Activated T-helper 1 cell treated with Interleukin-2 at 50 U/mL for 16 hours (primary cell): ENCODE measurements around the gene PKN1.
"Not testable (repeated sequence)": the region's sequence is repeated elsewhere in the genome, so short reads cannot be mapped to it uniquely, and the experiment has no call there.

Source experiments
- DNase-seq: peaks from one replicate; pipeline ENCODE4 v3.0.0-alpha.2; 2020; ENCODE audit warnings: low read depth

Gene PKN1

DNA sequence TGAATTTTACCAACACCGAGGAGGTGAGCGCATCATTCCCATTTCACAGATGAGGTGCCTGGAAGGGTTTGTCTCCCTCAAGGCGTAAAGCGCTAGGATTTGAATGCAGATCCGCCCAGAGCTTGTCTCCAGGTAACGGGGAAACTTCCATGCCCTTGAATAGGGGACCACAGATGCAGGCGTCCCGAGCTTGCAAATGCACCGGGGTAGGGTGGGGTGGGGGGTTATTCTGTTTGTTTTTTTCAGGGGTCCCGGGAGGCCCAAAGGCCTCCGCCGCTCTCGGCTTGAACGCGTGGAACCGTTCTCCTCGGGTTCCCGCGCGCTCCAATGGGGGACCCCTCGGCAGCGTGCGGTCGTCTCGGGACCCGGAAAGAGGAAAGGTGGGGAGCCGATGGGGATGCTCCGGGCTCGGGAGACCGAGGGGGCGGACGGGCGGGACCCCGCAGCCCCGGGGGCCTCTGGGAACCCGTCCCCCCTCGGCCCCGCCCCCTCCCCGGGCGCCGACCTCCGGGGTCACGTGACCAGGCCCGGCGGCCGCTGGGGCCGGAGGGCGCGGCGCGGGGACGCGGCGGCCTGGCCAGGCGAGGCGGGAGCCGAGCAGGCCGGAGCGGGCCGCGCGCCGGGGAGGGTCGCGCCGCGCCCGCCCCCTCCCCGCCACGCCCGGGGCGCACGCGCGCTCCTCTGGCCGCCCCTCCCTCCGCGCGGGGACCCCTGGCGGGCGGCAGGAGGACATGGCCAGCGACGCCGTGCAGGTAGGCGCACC is at the start of gene PKN1:
Gene PKN1 (plus strand): TSS at position 516 of the 763 bp plus-strand sequence. CDS start 216 bp downstream, at position 732.
- DNase-seq = no peak

DNA sequence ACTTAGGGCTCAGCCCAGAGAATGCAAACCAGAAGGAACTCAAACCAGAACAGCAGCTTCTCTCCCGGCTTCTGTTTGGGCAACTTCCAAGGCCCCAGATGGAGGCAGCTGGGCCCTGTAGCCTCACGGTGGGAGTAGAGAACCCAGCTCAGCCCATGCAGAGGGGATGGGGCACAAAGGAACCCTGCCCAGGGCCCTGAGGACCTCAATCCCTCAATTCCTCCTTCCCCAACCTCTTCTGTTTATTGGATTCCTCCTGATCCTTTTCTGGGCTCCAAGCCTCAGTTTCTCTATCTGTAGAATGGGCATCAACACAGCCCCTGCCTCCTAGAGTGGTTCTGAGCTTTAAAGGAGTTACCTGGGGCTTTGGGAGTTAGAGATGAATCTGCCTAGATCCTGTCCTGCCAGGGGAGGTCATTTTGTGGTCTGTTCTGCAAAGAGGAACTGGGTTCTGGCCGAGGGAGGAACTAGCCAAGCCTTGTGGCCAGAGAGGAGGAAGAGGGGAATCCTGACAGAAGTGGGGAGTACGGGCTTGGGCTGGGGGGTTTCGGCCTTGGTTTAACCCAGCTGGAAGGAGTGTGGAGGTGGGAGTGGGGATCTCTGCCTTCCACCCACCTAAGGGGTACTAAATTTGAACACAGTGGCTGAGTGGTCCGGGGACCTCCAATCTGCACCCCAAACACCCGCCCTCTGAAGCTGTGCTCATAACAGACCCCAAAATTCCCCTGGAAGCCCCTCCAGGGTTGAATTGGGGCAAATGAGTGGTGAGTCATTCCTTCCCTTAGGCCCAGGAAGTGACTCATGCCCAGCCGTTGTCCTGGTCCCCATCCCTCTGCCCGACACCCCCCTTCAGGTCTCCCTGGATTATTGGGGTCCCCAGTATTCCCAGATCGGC is 49.2 kb upstream of the PKN1 start:
- peak; percentile 45 for DNase-seq

DNA sequence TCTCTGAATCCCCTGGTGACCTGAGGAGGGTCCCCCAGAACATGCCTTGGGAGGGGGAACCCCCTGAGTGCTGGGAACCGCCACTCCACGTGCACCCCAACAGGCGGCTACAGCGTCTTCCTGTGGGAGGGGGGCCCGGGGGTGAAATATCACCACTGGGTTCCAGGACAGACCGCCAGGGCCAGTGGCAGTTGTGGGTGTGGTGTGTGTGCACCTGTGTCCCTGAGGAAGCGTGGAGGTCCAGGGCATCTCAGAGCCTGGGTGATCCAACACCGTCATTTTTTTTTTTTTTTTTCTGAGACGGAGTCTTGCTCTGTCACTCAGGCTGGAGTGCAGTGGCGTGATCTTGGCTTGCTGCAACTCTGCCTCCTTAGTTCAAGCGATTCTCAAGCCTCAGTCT is 47.6 kb upstream of the PKN1 start:
- DNase-seq = no peak

DNA sequence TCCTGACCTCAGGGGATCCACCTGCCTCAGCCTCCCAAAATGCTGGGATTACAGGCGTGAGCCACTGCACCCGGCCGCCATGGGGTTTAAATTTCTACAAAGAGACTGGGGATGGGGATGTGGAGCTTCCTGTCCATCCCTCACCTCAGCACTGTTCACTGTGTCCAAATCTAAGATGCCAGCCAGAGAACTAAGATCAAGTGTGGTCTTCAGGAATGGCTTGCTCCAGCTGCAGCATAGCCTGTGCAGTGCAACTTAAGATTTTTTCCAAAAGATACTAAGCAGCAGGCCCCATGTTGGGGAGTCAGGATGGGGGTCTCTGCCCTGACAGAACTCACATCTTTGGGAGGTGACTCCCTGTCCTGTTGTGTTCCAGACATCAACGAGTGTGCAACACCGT is 42.6 kb upstream of the PKN1 start:
- no peak for DNase-seq

DNA sequence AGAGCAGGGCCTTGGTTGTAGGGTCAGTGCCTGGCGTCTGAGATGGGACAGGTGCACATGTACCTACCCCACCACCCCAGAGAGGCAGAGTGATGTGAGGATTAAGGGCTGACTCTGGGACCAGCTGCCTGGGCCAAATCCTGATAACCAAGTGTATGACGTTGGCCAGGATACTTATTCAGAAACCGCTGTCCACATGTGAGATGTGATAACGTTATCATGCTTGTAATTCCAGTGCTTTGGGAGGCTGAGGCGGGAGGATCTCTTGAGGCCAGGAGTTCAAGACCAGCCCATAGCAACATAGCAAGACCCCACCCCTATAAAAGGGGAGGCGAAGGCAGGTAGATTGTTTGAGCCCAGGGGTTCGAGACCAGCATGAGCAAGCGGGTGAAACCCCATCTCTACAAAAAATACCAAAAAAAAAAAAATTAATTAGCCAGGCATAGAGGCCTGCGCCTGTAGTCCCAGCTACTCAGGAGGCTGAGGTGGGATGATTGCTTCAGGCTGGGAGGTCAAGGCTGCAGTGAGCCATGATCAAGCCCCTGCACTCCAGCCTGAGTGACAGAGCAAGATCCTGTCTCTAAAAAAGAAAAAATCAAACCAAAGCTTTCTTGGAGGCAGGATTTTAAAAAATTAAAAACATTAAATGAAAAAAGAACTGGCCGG is 41.8 kb upstream of the PKN1 start:
- no peak for DNase-seq

DNA sequence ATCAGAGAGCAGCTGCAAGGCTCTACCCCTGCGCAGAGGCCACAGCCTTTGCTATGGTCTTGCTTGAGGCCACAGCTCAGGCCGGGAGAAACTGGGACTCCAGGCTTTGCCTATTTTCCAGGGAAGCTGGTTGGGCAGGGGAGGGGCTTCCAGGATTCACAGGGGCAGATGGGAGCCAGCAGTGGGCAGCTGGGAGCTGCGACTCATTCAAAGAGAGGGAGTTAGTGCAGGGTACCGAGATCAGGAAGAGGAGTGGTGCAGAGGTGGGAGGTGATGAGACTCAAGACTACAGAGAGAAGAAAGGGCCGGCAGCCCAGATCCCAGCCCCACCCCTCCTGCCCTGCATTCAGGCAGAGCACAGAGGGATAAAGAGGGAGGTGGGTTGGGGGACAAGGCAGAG is 39.8 kb upstream of the PKN1 start:
- DNase-seq = no peak

DNA sequence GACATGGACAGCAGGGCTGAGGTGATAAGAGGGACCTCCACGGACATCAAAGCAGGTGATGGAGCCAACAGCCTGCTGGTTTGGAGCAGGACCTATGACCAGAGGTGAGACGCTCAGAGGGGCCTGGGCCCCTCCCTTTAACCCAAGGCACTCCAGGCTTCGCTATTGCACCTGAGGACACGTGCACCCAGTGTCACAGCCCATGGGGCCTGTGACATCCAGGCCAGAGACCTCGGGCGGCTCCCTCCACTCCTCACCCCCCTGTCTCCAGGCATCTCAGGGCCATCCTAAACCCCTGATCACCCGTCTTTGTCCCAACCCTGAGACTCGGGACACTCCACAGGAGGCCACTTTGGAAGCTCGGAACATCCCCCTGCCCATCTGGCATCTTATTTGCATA is 38.9 kb upstream of the PKN1 start:
- DNase-seq = no peak

DNA sequence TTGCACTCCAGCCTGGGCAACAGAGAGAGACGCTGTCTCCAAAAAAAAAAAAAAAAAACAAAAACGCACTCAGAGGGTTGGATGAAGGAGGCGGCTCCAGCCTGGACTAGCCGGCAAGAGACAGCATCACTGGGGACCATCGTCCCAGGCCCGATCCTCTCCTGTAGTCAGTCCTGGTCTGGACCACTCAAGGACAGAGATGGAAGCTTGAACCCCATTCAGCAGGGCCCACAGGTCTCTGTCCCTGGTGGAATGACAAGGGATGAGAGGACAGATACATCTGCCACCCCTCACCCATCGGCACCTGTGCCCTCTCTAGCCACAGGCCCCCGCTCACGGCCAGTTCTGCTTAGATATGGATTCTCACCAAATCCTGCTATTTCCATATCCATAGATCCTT is 37.8 kb upstream of the PKN1 start:
- no peak for DNase-seq

DNA sequence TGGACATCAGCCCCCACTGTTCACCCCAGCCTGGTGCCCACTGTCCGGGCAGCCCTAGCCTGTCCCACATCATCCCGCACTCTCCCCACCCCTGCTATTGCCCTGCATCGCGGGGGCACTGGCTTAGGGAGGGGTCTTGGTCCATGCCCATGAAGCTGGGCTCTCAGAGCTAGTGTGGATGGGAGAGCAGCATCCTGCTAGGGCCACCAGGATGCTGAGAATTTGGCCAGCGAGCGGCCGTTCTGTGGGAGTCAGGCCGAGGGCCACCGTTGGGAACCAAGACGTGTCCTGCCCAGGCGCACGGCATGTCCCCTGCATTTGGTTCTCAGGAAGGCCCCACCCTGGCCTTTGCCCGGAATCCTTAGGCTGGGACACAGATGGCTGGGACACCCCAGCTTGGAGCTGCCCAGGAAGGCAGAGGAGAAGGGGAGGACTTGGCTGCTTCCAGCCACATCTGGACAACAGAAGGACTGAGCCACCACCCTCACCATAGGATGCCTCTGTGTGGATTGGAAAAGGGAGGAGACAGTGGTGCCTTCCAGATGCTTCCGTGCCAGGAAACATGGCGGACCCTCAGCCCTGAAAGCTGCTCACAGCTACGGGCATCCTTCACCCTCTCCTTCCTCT is 37.3 kb upstream of the PKN1 start:
- no peak for DNase-seq

DNA sequence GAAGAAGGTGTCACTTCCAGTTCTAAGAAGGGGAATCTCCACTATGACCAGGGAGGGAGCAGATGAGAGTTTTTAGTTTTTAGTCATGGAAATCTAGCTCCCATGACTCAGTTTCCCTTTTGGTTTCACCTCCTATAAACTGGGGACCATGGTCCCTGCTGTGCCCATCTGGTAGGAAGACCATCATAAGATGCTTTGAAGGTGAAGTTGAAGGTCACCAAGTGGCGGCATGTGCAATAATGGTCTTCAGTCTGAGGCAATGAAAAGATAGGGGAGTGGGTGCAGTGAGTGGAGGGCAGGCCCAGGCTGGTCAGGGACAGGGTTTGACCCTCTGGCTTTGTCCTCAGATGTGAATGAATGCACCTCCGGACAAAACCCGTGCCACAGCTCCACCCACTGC is 36.4 kb upstream of the PKN1 start:
- not testable (repeated sequence) for DNase-seq

DNA sequence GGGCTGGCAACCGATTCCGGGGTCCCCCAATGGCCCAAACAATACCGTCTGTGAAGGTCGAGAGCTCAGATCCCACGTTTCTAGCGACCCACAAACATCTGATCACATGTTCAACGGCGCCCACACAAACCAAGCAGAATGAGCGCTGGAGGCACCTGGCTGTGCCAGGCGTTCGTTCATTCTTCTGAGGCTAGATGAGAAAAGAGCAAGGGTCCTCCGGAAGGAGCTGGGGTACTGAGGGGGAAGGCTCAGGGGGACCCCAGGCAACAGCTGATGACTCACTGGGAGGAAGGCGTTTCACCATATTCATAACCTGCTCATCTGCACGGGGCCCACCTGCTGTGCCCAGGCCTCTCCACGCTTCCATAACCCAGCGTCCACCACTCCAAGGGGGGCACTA is 35.9 kb upstream of the PKN1 start:
- DNase-seq = not testable (repeated sequence)

DNA sequence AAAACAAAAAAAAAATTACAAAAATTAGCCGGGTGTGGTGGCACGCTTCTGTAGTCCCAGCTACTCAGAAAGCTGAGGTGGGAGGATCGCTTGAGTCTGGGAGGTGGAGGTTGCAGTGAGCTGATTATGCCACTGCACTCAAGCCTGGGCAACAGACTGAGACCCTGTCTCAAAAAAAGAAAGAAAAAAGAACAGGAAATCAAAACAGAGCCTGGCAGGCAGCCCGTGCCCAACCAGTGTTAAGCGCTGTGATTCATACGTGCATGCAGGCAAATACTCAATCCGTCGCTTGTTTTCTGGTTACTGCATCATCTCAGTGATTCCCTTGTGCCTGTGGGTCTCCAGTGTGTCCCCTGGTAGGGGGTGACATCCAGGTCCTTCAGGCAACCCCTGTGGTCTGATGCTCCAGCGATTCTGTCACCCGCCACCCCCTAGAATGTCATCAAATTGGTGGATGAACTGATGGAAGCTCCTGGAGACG is 32.1 kb upstream of the PKN1 start:
- no peak for DNase-seq

DNA sequence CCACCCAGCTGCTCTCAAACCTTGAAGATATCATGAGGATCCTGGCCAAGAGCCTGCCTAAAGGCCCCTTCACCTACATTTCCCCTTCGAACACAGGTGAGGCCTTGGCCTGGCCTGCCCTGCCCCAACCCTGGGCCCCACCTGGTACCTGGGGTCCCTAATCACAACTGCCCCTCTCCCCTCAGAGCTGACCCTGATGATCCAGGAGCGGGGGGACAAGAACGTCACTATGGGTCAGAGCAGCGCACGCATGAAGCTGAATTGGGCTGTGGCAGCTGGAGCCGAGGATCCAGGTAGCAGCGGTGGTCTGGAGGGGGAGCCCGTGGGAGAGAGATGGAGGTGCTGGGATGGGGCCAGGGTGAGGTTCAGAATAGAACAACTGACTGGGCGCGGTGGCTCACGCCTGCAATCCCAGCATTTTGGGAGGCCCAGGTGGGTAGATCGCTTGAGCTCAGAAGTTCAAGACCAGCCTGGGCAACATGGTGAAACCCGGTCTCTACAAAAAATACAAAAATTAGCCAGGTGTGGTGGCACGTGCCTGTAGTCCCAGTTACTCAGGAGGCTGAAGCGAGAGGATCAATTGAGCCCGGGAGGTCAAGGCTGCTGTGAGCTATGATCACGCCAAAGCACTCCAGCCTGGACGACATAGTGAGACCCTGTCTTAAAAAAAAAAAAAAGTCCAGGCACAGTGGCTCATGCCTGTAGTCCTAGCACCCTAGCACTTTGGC is 31.5 kb upstream of the PKN1 start:
- no peak for DNase-seq

DNA sequence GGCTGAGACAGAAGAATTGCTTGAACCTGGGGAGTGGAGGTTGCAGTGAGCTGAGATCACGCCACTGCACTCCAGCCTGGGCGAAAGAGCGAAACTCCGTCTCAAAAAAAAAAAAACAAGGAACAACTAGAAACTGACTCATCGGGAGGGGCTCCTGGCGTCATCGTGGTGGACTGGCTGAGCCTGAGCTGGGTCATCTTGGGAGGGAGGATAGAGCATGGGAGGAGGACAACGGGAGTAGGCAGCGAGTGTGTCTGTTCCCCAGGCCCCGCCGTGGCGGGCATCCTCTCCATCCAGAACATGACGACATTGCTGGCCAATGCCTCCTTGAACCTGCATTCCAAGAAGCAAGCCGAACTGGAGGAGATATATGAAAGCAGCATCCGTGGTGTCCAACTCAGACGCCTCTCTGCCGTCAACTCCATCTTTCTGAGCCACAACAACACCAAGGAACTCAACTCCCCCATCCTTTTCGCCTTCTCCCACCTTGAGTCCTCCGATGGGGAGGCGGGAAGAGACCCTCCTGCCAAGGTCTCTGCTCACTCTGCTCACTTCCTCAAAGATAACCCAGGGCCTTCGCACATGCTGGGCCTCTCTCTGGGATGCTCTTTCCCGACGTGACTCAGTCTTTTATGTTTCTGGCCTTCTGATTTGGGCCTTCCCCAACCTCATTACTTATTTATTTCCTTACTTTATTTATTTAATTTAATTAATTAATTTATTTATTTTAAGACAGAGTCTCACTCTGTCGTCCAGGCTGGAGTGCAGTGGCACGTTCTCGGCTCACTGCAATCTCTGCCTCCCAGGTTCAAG is 30.6 kb upstream of the PKN1 start:
- DNase-seq = no peak

DNA sequence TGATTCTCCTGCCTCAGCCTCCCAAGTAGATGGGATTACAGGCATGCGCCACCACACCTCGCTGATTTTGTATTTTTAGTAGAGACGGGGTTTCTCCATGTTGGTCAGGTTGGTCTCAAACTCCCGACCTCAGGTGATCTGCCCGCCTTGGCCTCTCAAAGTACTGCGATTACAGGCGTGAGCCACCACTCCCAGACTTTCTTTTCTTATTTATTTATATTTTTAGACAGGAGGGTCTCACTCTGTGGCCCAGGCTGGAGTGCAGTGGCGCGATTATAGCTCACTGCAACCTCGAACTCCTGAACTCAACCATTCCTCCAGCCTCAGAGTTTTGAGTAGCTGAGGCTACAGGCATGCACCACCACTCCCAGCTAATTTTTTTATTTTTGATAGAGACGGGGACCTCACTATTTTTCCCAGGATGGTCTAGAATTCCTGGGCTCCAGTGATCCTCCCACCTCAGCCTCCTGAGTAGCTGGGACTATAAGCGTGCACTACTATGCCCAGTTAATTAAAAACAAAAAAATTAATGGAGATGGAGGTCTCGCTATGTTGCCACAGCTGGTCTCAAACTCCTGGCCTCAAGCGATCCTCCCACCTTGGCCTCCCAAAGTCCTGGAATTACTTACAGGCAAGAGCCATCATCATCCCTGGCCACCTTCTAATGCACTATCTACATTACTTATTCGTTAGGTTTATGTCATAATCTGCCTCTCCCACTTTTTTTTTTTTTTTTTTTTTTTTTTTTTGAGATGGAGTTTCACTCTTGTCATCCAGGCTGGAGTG is 29.8 kb upstream of the PKN1 start:
- not testable (repeated sequence) for DNase-seq

DNA sequence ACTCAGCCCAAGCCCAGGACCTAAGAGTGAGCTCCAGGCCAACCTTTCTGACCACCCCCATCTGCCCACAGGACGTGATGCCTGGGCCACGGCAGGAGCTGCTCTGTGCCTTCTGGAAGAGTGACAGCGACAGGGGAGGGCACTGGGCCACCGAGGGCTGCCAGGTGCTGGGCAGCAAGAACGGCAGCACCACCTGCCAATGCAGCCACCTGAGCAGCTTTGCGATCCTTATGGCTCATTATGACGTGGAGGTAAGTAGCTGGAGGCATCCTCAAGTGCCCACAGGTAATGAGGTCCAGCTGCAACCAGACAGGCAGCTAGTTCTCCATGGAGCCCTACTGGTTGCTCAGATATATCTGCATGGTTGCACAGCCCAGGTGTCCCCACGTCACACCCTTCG is 28.8 kb upstream of the PKN1 start:
- no peak for DNase-seq

DNA sequence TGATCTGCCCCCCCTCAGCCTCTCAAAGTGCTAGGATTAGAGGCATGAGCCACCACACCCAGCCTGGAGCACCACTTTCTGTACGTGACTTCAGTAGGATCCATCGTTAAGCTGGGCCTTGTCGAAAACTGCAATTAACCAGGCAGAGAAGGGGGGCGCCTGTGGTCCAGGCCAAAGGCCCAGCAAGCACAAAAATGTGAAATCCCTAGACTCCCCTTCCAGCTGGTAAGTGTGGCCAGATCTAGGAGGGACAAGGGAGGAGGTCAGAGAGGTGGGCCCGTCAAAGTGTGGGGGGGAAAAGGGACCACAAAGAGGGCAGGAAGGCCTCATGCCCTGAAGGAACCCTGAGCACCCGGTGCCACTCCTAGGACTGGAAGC is 27.7 kb upstream of the PKN1 start:
- no peak for DNase-seq

DNA sequence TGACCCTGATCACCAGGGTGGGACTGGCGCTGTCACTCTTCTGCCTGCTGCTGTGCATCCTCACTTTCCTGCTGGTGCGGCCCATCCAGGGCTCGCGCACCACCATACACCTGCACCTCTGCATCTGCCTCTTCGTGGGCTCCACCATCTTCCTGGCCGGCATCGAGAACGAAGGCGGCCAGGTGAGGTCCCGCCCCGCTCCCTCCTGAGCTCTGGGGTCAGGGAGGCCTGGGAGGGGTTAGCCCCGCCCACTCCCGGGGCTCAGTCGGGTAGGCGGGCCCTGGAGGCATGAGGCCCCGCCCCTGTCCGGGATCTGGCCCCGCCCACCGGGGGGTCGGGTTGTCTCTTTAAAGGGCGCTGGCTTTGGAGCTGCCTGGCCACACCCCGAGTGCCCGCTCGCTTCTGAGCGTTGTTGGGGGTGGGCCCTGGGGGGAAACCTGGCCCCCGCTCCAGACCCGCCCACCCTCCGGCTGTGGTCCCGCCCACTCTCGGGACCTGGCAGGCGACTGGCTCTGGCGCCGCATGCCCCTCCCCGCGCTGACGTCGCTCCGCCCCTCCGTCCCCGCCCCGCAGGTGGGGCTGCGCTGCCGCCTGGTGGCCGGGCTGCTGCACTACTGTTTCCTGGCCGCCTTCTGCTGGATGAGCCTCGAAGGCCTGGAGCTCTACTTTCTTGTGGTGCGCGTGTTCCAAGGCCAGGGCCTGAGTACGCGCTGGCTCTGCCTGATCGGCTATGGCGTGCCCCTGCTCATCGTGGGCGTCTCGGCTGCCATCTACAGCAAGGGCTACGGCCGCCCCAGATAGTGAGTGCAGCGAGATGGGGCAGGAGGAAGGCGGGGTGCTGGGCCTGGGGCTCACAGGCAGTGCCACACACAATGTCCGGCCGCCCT is 27.1 kb upstream of the PKN1 start:
- DNase-seq = peak; percentile 80
